VCaP (cell line): ENCODE results near the gene RPAP2.

ENCODE experiments used
- H3K27ac ChIP-seq: fragments of 450-650 bp; 2 replicates; pipeline ENCODE4 v1.5.1; 2017
- TF ChIP-seq, protein P1 (sequence below): fragments of 450-650 bp; conservative IDR thresholded peaks from 2 replicates; pipeline ENCODE4 v1.5.1; 2017; ENCODE audit warnings: mild to moderate bottlenecking, moderate library complexity

The RPAP2 gene

DNA sequence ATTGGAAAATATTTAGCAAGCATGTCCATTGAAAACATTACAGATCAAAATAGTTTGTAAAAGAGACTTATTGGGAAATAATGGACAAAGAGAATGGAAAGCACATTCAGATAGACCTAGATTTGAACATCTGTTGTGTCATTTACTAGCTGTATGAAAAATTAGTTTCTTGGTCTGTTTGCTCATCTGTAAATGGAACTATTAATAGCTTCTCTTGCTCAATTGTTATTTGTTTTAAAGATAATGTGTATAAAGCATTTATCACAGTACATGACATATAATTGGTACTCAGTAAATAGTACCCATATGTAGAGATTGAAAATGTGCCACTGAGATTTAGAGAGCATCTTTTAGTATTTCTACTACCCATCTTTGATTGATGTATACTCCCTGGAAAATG lies 25.9 kb downstream of the RPAP2 start:
- H3K27ac ChIP-seq, result no peak overlapping the region
- TF ChIP-seq, protein P1, sequence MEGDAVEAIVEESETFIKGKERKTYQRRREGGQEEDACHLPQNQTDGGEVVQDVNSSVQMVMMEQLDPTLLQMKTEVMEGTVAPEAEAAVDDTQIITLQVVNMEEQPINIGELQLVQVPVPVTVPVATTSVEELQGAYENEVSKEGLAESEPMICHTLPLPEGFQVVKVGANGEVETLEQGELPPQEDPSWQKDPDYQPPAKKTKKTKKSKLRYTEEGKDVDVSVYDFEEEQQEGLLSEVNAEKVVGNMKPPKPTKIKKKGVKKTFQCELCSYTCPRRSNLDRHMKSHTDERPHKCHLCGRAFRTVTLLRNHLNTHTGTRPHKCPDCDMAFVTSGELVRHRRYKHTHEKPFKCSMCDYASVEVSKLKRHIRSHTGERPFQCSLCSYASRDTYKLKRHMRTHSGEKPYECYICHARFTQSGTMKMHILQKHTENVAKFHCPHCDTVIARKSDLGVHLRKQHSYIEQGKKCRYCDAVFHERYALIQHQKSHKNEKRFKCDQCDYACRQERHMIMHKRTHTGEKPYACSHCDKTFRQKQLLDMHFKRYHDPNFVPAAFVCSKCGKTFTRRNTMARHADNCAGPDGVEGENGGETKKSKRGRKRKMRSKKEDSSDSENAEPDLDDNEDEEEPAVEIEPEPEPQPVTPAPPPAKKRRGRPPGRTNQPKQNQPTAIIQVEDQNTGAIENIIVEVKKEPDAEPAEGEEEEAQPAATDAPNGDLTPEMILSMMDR, result no peak

DNA sequence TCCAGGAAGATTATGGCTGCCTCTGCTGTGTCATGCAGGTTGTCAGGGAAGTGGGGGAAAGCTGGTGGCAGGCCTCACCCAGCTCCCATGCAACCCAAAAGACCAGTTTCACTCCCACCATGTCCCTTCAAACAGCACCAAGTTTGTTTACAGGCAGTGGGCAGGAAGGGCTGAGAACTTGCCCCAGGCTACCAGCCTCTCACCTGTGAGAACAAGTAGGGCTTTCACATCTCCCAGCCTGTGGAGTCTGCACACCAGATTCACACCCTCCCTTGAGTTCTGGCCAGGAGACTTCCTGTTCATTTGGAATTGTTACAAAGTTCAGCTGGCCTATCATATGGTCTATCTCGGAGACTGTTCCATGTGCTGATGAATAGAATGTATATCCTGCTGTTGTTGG lies 27.8 kb downstream of the RPAP2 start:
- no peak overlapping the region for H3K27ac ChIP-seq
- TF ChIP-seq, protein P1, result no peak

DNA sequence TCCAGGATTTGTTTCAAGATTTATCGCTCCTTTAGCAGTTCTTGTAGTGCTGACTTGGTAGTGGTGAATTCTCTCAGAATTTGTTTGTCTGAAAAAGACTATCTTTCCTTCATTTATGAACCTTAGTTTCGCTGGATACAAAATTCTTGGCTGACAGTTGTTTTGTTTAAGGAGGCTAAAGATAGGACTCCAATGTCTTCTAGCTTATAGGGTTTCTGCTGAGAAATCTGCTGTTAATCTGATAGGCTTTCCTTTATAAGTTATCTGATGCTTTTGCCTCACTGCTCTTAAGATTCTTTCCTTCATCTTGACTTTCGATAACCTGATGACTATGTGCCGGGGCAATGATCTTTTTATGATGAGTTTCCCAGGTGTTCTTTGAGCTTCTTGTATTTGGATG lies 28.9 kb downstream of the RPAP2 start:
- TF ChIP-seq, protein P1, result no peak
- no peak overlapping the region for H3K27ac ChIP-seq

DNA sequence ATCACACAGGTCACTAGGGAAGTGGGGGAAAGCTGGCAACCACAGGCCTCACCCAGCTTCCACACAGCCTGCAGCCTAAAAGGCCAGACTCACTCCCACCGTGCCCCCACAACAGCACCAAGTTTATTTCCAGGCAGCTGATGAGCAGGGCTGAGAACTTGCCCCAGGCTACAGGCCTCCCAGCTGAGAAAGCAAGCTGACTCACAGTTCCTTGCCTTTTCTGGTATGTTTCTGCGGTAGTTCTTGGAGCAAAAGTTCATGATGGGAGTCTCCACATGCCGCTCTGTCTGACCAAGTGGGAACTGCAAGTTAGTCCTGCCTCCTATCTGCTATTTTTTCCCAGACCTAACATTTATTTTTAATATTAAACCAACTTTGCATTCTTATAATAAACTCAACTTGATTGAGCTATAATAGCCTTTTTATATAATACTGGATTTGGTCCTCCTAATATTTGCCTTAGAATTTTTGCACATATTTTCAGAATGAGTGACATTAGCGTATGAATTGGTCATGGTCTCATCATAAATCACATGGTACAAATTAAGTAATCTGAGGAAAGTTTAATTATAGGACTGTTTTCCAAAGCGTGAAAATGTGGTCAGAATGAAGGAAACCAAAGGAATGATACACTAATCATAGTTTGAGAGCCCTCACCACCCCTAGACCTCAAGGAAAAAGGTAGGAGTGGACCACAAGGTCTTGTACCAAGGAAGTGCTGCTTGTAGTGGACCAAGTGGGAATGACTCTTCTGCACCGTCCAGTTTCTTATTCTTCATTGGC lies 30.7 kb downstream of the RPAP2 start:
- no peak overlapping the region for H3K27ac ChIP-seq
- TF ChIP-seq, protein P1, result no peak

DNA sequence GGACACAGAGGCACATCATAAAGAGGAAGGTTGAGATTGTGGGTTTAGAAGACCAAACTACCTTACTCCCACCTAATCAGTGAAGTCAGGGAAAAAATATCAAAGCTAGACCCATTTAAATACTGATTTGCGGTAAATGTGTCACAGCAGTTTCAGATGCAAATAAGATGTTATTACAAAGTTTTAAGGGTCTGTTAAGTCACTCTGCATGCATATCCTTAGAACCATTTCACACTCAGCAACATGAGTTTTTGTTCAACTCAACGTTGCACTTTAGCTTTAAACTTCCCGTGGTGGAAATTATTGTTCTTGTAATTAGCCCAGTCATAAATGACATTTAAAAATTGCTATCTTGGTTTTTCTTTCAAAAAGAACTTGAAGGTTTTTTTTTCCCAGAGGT lies 34.8 kb downstream of the RPAP2 start:
- TF ChIP-seq, protein P1, result no peak

DNA sequence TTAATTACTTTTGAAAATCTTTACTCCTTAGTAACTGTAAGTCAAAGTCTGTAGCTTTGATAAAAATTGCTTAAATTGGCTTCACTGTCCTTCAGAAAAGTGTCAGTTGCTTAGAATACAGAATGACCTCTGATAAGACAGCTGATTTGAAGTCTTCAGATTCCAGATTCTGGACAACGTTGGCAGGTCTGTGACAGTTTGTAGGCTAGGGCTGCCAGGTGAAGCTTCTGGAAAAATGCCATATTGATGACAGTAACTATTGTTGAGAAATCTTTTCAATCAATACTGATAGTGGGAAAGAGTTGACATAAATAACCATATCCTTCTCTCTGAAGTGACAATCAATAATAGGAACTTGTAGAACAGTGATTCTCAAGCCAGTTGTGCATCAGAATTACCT lies 41.3 kb downstream of the RPAP2 start:
- H3K27ac ChIP-seq, result no peak overlapping the region
- TF ChIP-seq, protein P1, result no peak

More for the DNA sequence above, 34.8 kb downstream of the RPAP2 start:
- H3K27ac ChIP-seq, result no peak overlapping the region

DNA sequence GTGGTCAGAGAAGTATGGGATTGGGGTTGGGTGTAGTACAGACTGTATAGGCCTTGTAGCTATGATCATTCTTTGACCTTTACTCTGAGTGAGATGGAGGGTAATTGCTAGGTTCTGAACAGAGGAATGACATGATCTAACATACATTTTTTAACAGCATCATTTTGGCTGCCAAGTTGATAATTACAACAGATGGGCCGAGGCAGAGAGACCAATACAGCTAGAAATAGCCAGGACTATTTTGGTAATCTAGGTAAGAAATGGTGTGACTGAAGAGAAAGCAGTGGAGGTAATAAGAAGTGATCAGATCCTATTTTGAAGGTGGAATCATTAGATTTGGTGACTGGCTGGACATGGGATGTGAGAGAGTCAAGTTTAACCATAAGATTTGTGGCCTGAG lies 43.5 kb downstream of the RPAP2 start:
- H3K27ac ChIP-seq, result no peak overlapping the region
- TF ChIP-seq, protein P1, result no peak
